ENCODE results near the gene SLC25A2.

Gene SLC25A2

GRCh38 chr5:141313711-141314110 lies 9.9 kb upstream of the SLC25A2 start:
- DNase-seq = no peak

GRCh38 chr5:141306630-141307029 lies 2.8 kb upstream of the SLC25A2 start:
- no peak for DNase-seq

GRCh38 chr5:141298376-141298775 lies 5.5 kb downstream of the SLC25A2 start:
- DNase-seq = no peak

- DNase-seq = no peak
Observed at GRCh38 chr5:141272906-141273305, 30.9 kb downstream of the SLC25A2 start.

GRCh38 chr5:141269195-141269594 lies 34.7 kb downstream of the SLC25A2 start:
- DNase-seq = no peak

GRCh38 chr5:141261238-141261546 lies 42.7 kb downstream of the SLC25A2 start:
- no peak for DNase-seq

- no peak for DNase-seq
Observed at GRCh38 chr5:141260458-141261237, 43.2 kb downstream of the SLC25A2 start.

GRCh38 chr5:141258948-141259347 lies 44.9 kb downstream of the SLC25A2 start:
- no peak for DNase-seq

GRCh38 chr5:141258464-141258863 lies 45.4 kb downstream of the SLC25A2 start:
- DNase-seq = no peak

All from inflammatory macrophage treated with lipopolysaccharide for 4 hours (primary cell).